Liver (tissue), 9 donors: ENCODE results near the gene OTOG. TPM values are rescaled to one million over a fixed set of nuclear protein-coding genes. Genes with fewer than 3 reads are reported as not detected.

Experiments
- DNase-seq: peaks from one replicate; pipeline ENCODE4 v3.0.0-alpha.2; 2017; ENCODE audit warnings: low spot score
- H3K27ac ChIP-seq, 2 donors: one replicate each; pipeline ENCODE4 v1.7.0; 2013; ENCODE audit warnings: inconsistent platforms in 2 of 2, low read length in 2 of 2, control low read depth in 1 of 2, low read depth in 1 of 2, mild to moderate bottlenecking in 1 of 2
- H3K27me3 ChIP-seq, 4 donors: one replicate each; pipeline versions ENCODE4 v1.6.1 to v1.7.0; 2013; ENCODE audit warnings: low read length in 3 of 4, inconsistent platforms in 1 of 4, mild to moderate bottlenecking in 1 of 4, moderate library complexity in 1 of 4; ENCODE audit not compliant: control insufficient read depth in 4 of 4, insufficient read depth in 4 of 4
- H3K36me3 ChIP-seq, 4 donors: one replicate each; pipeline versions ENCODE4 v1.6.1 to v1.7.0; 2013; ENCODE audit warnings: low read length in 3 of 4, mild to moderate bottlenecking in 3 of 4, low read depth in 1 of 4, moderate library complexity in 1 of 4; ENCODE audit not compliant: control insufficient read depth in 4 of 4, insufficient read depth in 3 of 4
- H3K4me1 ChIP-seq, 4 donors: one replicate each; pipeline versions ENCODE4 v1.6.1 to v1.7.0; 2013; ENCODE audit warnings: low read length in 3 of 4, mild to moderate bottlenecking in 3 of 4, moderate library complexity in 1 of 4; ENCODE audit not compliant: control insufficient read depth in 4 of 4, insufficient read depth in 4 of 4
- H3K4me3 ChIP-seq, 3 donors: one replicate each; pipeline versions ENCODE4 v1.6.1 to v1.7.0; 2013; ENCODE audit warnings: low read length in 3 of 3, control low read depth in 1 of 3, low read depth in 1 of 3, mild to moderate bottlenecking in 1 of 3
- H3K9ac ChIP-seq, 2 donors: one replicate each; pipeline ENCODE4 v1.7.0; 2013; ENCODE audit warnings: low read length in 2 of 2, mild to moderate bottlenecking in 2 of 2, moderate library complexity in 2 of 2, control low read depth in 1 of 2, low read depth in 1 of 2
- H3K9me3 ChIP-seq, 4 donors: one replicate each; pipeline versions ENCODE4 v1.6.1 to v1.7.0; 2013; ENCODE audit warnings: low read length in 3 of 4; ENCODE audit not compliant: control insufficient read depth in 4 of 4
- CTCF ChIP-seq: fragments of 150-350 bp; IDR thresholded peaks from 2 replicates; pipeline ENCODE4 v1.5.1; 2017; ENCODE audit warnings: improper control_type of control experiment, low read depth, low read length; ENCODE audit not compliant: missing input control
- EGR1 ChIP-seq, 2 donors: IDR thresholded peaks; 2 replicates each; pipeline ENCODE4 v1.6.1; 2016 to 2018; ENCODE audit warnings: antibody characterized with exemption in 2 of 2, low read depth in 2 of 2
- FOXA1 ChIP-seq: IDR thresholded peaks from 2 replicates; pipeline ENCODE4 v1.6.1; 2016; ENCODE audit warnings: antibody characterized with exemption
- GABPA ChIP-seq, 2 donors: IDR thresholded peaks in 1 of 2; conservative IDR thresholded peaks in 1 of 2; 2 replicates each; pipeline ENCODE4 v1.6.1; 2016; ENCODE audit warnings: antibody characterized with exemption in 2 of 2, mild to moderate bottlenecking in 1 of 2, moderate library complexity in 1 of 2
- HNF4A ChIP-seq, 2 donors: conservative IDR thresholded peaks; 2 replicates each; pipeline ENCODE4 v1.6.1; 2016; ENCODE audit warnings: antibody characterized with exemption in 2 of 2, mild to moderate bottlenecking in 2 of 2
- HNF4G ChIP-seq: IDR thresholded peaks from 2 replicates; pipeline ENCODE4 v1.6.1; 2016; ENCODE audit warnings: antibody characterized with exemption
- JUND ChIP-seq, 2 donors: IDR thresholded peaks; 2 replicates each; pipeline ENCODE4 v1.6.1; 2016; ENCODE audit warnings: antibody characterized with exemption in 2 of 2
- RAD21 ChIP-seq, 2 donors: IDR thresholded peaks; 2 replicates each; pipeline ENCODE4 v1.6.1; 2016; ENCODE audit warnings: antibody characterized with exemption in 2 of 2, mild to moderate bottlenecking in 2 of 2
- REST ChIP-seq: IDR thresholded peaks from 2 replicates; pipeline ENCODE4 v1.6.1; 2016; ENCODE audit warnings: antibody characterized with exemption, mild to moderate bottlenecking
- RXRA ChIP-seq, 2 donors: IDR thresholded peaks; 2 replicates each; pipeline ENCODE4 v1.6.1; 2017 to 2018; ENCODE audit warnings: antibody characterized with exemption in 2 of 2, mild to moderate bottlenecking in 1 of 2
- TAF1 ChIP-seq: conservative IDR thresholded peaks from 2 replicates; pipeline ENCODE4 v1.6.1; 2016; ENCODE audit warnings: antibody characterized with exemption, mild to moderate bottlenecking
- YY1 ChIP-seq: IDR thresholded peaks from 2 replicates; pipeline ENCODE4 v1.6.1; 2016; ENCODE audit warnings: antibody characterized with exemption, mild to moderate bottlenecking
- WGBS: extraction: QIAGEN DNeasy Blood & Tissue Kit; methylation state at CpG from one replicate; pipeline ENCODE4 v1.1.7; 2013; 5-methylcytosine and 5-hydroxymethylcytosine counted together
- polyA plus RNA-seq, 2 donors: library from polyadenylated mRNA; stranded (reverse) in 1 of 2; unstranded in 1 of 2; fragments of 200-250 nt in 1 of 2; fragments of >200 nt in 1 of 2; fragmentation: Nextera tagmentation in 1 of 2; extraction: Ambion mirVana in 1 of 2; gene quantifications; one replicate each; pipeline versions ENCODE4 v1.2.1 to v1.2.3, GENCODE V29; 2013 to 2015
- total RNA-seq, 2 donors: library from RNA; depleted of rRNA; stranded (reverse); fragments of >200 nt; gene quantifications; one replicate each; pipeline ENCODE4 v1.2.3, GENCODE V29; 2014
- TF ChIP-seq, protein P1 (sequence below): IDR thresholded peaks from 2 replicates; pipeline ENCODE4 v1.6.1; 2016; ENCODE audit warnings: antibody characterized with exemption
- TF ChIP-seq, protein P2 (sequence below): IDR thresholded peaks from 2 replicates; pipeline ENCODE4 v1.6.1; 2016; ENCODE audit warnings: antibody characterized with exemption
- donor health status: healthy.
- donor health status: healthy.
- donor health status: healthy.
- donor health status: healthy.
- donor health status: healthy.

OTOG gene
- total and polyA plus RNA-seq, 4 donors, result not detected

DNA sequence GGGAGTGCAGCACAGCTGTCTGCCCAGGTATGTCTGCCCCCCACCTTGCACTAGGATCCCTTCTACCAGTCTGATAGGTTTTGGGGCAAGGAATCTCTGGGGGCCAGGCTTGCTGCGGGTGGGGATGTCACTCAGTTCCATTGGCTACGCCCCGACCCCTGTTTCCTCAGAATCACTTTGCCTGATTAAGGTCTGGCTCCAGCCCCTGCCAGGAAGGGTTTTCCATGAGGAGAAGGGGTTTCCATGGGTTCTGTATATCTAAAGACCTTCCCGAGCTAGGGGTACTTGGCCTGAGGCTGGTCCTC is 14.0 kb downstream of the OTOG start (continued):
- no peak for TF ChIP-seq CTCF
- no peak for TF ChIP-seq GABPA (IDR thresholded peaks at IDR 0.05 in 1 of 2, conservative IDR thresholded peaks at IDR 0.05 in 1 of 2)
- no peak for TF ChIP-seq EGR1 (IDR thresholded peaks at IDR 0.05; ENCODE audit: low read depth in 2 of 2)
- TF ChIP-seq TAF1, result no peak
- no peak for TF ChIP-seq RXRA (IDR thresholded peaks at IDR 0.05)
- TF ChIP-seq YY1, result no peak
- TF ChIP-seq HNF4G, result no peak
- TF ChIP-seq JUND (IDR thresholded peaks at IDR 0.05), result no peak
- no peak for TF ChIP-seq FOXA1

DNA sequence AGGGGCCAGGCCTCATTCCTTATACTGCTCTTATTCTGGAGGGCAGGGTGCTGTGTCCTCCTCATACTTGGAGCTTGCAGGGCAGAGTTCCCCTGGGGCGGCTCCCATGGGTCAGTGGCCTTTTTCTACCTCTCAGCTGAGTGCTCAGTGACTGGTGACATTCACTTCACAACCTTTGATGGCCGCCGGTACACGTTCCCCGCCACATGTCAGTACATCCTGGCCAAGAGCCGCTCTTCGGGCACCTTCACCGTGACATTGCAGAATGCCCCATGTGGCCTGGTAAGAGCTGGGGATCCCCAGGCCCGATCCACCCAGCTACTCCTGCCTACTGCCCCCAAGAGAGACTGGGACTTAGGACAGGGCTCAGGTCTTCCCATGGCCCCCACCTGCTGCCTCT is 14.5 kb downstream of the OTOG start:
- Histone ChIP-seq H3K36me3 (no peaks in the 10 kb centered on the region), H3K9me3 (no peaks in the 10 kb centered on the region), H3K4me1 (no peaks in the 10 kb centered on the region), H3K27ac (no peak overlapping the region), H3K4me3 (no peak overlapping the region), H3K27me3 (peaks cover 0 to 2% (median 0%) of the 10 kb centered on the region in 4 donors), H3K9ac (no peak overlapping the region)
- TF ChIP-seq EGR1 (IDR thresholded peaks at IDR 0.05; ENCODE audit: low read depth in 2 of 2) (no peak), RXRA (IDR thresholded peaks at IDR 0.05) (no peak), HNF4A (conservative IDR thresholded peaks at IDR 0.05) (no peak), REST (no peak), CTCF (no peak), RAD21 (IDR thresholded peaks at IDR 0.05) (no peak), JUND (IDR thresholded peaks at IDR 0.05) (no peak)
- TF ChIP-seq, protein P1, sequence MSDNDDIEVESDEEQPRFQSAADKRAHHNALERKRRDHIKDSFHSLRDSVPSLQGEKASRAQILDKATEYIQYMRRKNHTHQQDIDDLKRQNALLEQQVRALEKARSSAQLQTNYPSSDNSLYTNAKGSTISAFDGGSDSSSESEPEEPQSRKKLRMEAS, result no peak
- TF ChIP-seq, protein P2, sequence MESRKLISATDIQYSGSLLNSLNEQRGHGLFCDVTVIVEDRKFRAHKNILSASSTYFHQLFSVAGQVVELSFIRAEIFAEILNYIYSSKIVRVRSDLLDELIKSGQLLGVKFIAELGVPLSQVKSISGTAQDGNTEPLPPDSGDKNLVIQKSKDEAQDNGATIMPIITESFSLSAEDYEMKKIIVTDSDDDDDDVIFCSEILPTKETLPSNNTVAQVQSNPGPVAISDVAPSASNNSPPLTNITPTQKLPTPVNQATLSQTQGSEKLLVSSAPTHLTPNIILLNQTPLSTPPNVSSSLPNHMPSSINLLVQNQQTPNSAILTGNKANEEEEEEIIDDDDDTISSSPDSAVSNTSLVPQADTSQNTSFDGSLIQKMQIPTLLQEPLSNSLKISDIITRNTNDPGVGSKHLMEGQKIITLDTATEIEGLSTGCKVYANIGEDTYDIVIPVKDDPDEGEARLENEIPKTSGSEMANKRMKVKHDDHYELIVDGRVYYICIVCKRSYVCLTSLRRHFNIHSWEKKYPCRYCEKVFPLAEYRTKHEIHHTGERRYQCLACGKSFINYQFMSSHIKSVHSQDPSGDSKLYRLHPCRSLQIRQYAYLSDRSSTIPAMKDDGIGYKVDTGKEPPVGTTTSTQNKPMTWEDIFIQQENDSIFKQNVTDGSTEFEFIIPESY, result no peak
- WGBS, result 93% methylated on average over 9 of the region's 9 CpGs
- no peak for DNase-seq
